Sigmoid colon (tissue), 7 donors: ENCODE data around the gene SLC35E1. TPM values are rescaled to one million over a fixed set of nuclear protein-coding genes. Genes with fewer than 3 reads are reported as not detected.

Experiments used
- DNase-seq: peaks from one replicate; pipeline ENCODE4 v3.0.0-alpha.2; 2019
- H3K27ac ChIP-seq, 4 donors: fragments of 200-600 bp; sonication (generic); one replicate each; pipeline ENCODE4 v1.5.1; 2016 to 2019; ENCODE audit warnings: mild to moderate bottlenecking in 1 of 4
- H3K27me3 ChIP-seq, 3 donors: fragments of 200-600 bp; sonication (generic); one replicate each; pipeline ENCODE4 v1.5.1; 2019; ENCODE audit warnings: mild to moderate bottlenecking in 1 of 3
- H3K36me3 ChIP-seq, 4 donors: fragments of 200-600 bp; sonication (generic); one replicate each; pipeline ENCODE4 v1.5.1; 2016 to 2019
- H3K4me1 ChIP-seq, 4 donors: fragments of 200-600 bp; sonication (generic); one replicate each; pipeline ENCODE4 v1.5.1; 2017 to 2019
- H3K4me3 ChIP-seq, 4 donors: fragments of 200-600 bp; sonication (generic); one replicate each; pipeline ENCODE4 v1.5.1; 2017 to 2019; ENCODE audit warnings: mild to moderate bottlenecking in 2 of 4, moderate library complexity in 1 of 4
- H3K9me3 ChIP-seq, 4 donors: fragments of 200-600 bp in 3 of 4; sonication (generic) in 3 of 4; one replicate each; pipeline versions ENCODE4 v1.5.1 to v1.6.1; 2013 to 2019
- EP300 ChIP-seq, 4 donors: sonication (generic); formaldehyde crosslinking; IDR thresholded peaks; one replicate each; pipeline ENCODE4 v1.6.1; 2017; ENCODE audit warnings: antibody characterized with exemption in 4 of 4
- POLR2A ChIP-seq, 2 donors: fragments of 450-650 bp; IDR thresholded peaks; one replicate each; pipeline ENCODE4 v1.6.1; 2016; ENCODE audit warnings: antibody characterized with exemption in 2 of 2, mild to moderate bottlenecking in 2 of 2, moderate library complexity in 2 of 2
- POLR2AphosphoS5 ChIP-seq, 4 donors: sonication (generic); formaldehyde crosslinking; IDR thresholded peaks; one replicate each; pipeline ENCODE4 v1.6.1; 2017; ENCODE audit warnings: antibody characterized with exemption in 4 of 4
- WGBS, 2 donors: extraction: QIAGEN DNeasy Blood & Tissue Kit; methylation state at CpG; one replicate each; pipeline ENCODE4 v1.1.7; 2013; 5-methylcytosine and 5-hydroxymethylcytosine counted together
- intact Hi-C: fragments of 100-400 bp; cut with DNase I; formaldehyde crosslinking; loops from one replicate; pipeline ENCODE4 v1.15.1; 2023
- polyA plus RNA-seq, 3 donors: library from polyadenylated mRNA; stranded (reverse); fragments of 200-250 nt; gene quantifications; one replicate each; pipeline ENCODE4 v1.2.3, GENCODE V29; 2013
- total RNA-seq, 4 donors: library from RNA; depleted of rRNA; stranded (reverse); fragments of >200 nt; gene quantifications; one replicate each; pipeline ENCODE4 v1.1.0, GENCODE V29; 2016
- TF ChIP-seq, protein P1 (sequence below), 4 experiments: fragments of 450-650 bp in 3 of 4; fragments of 200-600 bp in 1 of 4; IDR thresholded peaks; one replicate each; pipeline ENCODE4 v1.5.1; 2016 to 2019; ENCODE audit warnings: antibody characterized with exemption in 4 of 4, mild to moderate bottlenecking in 3 of 4, moderate library complexity in 2 of 4
- donor health status: healthy with polysubstance abuse.
- donor health status: Bipolar disorder and iron deficiency.
- donor health status: healthy.

Gene SLC35E1
- total and polyA plus RNA-seq, 7 donors: 9.7 to 27.4 (median 22.4) TPM

DNA sequence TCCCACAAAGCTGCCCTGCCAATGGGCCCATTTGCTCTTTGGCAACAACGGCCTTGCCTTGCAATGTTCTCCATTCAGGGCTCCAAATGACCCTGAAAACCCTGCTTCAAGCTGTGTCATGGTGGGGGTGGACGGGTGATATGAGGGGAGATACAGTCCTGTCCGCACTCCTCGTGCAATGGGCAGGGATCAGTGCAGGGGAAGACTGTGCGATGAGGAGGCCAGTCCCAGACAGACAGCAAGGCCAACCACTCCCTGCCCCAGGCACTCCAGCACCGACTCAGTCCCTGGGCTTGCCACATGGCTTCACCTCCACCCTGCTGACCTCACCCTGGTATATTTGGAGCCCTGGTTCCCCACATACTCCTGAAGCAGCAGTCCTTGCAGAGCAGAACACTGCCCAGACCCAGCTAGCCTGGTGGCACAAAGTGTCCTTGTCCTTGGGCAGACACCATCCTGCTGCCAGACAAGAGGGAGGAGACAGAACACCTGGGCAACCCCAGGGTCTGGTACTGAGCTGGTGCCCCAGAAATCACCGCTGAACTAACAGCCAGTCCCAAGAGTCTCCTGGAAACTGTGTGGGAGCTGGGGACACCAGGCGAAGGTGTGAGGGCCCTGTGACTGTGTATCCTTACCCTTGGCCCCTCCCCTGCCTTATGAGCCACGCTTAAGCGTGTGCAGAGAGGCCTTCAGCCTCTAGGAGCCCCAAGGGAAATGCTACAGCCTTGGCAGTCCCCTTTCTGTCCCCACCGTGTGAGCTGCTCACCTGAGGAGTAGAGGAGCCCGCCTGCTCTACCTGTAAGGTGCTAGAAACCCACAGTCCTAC, 9.1 kb upstream of the SLC35E1 start:
- no peak for DNase-seq
- Histone ChIP-seq H3K4me3 (no peak overlapping the region), H3K9me3 (no peaks in the 10 kb centered on the region), H3K4me1 (peaks cover 0 to 50% (median 42%) of the 10 kb centered on the region in 4 donors), H3K27me3 (no peaks in the 10 kb centered on the region), H3K27ac (peak overlapping the region in 1 of 4 donors; percentile 32), H3K36me3 (peaks cover 9 to 38% (median 13%) of the 10 kb centered on the region in 4 donors)
- 79 to 87% methylated on average over 12 of the region's 12 CpGs for WGBS, 2 donors
- TF ChIP-seq EP300 (IDR thresholded peaks at IDR 0.05): no peak
- TF ChIP-seq POLR2A (IDR thresholded peaks at IDR 0.05): no peak
- TF ChIP-seq, protein P1, sequence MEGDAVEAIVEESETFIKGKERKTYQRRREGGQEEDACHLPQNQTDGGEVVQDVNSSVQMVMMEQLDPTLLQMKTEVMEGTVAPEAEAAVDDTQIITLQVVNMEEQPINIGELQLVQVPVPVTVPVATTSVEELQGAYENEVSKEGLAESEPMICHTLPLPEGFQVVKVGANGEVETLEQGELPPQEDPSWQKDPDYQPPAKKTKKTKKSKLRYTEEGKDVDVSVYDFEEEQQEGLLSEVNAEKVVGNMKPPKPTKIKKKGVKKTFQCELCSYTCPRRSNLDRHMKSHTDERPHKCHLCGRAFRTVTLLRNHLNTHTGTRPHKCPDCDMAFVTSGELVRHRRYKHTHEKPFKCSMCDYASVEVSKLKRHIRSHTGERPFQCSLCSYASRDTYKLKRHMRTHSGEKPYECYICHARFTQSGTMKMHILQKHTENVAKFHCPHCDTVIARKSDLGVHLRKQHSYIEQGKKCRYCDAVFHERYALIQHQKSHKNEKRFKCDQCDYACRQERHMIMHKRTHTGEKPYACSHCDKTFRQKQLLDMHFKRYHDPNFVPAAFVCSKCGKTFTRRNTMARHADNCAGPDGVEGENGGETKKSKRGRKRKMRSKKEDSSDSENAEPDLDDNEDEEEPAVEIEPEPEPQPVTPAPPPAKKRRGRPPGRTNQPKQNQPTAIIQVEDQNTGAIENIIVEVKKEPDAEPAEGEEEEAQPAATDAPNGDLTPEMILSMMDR (IDR thresholded peaks at IDR 0.05): no peak
- no peak for TF ChIP-seq POLR2AphosphoS5 (IDR thresholded peaks at IDR 0.05)
- intact Hi-C loops: no loop called here

DNA sequence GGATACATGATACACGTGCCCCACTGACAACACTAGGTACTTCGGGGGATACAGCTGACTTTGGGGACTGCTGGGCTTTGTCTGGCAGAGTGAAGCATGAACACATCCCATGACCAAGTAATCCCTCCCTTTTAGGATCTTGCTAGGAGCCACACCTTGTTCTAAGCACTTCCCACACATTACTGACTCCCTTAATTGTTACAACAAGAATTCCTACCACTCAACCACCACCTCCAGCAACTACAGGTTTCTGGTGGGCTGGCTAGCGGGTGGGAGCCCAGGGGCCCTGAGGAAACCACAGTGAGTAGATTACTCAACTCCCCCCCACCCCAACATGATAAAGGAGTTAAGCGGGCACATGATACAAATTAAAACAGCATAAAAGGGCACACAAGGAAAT, 7.2 kb upstream of the SLC35E1 start:
- no peaks in the 10 kb centered on the region for H3K9me3 ChIP-seq
- H3K27ac ChIP-seq: no peak overlapping the region
- no peak for DNase-seq
- peaks cover 0 to 35% (median 35%) of the 10 kb centered on the region in 4 donors for H3K4me1 ChIP-seq
- H3K4me3 ChIP-seq: no peak overlapping the region
- peaks cover 9 to 52% (median 23%) of the 10 kb centered on the region in 4 donors for H3K36me3 ChIP-seq
- WGBS, 2 donors: 83 to 85% methylated on average over 4 of the region's 4 CpGs
- TF ChIP-seq POLR2A (IDR thresholded peaks at IDR 0.05) (no peak), POLR2AphosphoS5 (IDR thresholded peaks at IDR 0.05) (no peak), EP300 (IDR thresholded peaks at IDR 0.05) (no peak)
- TF ChIP-seq, protein P1 (IDR thresholded peaks at IDR 0.05): no peak
- no peaks in the 10 kb centered on the region for H3K27me3 ChIP-seq
- intact Hi-C loops: no loop called here

DNA sequence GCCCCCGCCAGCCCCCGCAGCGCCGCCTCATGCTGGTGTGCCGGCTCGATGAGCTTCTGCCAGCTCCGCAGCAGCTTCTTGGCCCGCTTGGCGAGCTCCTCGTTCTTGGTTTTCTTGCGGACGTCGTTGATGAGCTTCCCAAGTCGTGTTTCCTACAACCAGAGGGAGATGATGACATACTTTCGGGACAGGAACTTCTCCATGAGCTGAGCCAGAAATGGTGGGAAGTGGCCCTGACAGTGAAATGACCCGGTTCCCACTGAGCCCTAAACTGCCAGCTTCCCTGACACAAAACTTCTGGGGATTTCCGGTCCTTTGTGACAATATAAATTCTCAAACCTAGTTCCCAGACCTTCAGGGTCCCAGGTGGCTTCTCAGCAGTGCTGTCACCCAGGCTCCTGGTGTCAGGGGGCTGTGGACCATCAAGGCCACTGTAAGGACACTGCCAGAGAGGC, 5.3 kb upstream of the SLC35E1 start:
- no peak for DNase-seq
- intact Hi-C loops: no loop called here
- 88 to 91% methylated on average over 17 of the region's 17 CpGs for WGBS, 2 donors

DNA sequence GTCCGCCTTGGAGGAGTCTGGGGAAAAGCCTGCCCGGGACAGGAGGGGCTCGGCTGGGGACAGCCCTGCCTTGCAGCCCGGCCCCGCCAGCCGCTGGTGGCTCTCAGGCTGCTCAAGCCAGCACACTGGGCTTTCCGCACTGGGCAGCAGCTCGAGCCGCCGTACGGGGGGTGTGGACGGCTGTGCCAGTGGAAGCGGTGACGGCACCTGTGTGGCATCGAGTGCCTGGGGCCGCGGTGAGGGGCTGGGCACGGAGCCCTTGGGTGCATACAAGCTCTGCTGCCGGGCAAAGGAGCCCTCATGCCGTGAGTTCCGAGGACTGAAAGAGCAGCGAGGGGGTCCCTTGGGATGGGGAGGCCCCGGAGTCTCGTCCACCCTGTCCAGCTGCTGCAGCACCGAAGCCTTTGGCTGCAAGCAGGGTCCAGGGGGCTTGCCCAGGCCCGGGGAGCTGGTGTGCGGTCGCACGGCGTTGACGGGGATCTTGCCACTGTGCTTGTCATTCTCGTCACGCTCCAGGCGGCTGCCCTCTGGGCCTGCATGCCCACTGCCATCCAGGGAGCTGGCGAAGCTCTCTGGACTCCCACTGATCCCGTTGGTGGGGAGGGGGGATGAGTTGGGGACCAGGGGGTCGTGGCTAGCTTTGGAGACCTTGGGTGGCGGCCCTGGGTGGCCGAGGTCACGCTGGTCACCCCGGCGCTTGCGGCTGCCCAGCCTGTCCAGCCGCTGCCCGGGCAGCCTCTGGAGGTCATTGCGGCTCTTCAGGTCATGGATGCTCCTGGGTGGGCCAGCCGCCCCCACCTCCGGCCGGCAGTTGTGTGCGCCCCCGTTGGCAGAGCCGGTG, 4.7 kb upstream of the SLC35E1 start:
- Histone ChIP-seq H3K4me3 (no peak overlapping the region), H3K36me3 (peaks cover 9 to 52% (median 24%) of the 10 kb centered on the region in 4 donors), H3K4me1 (peaks cover 0 to 29% (median 26%) of the 10 kb centered on the region in 4 donors), H3K27ac (no peak overlapping the region), H3K9me3 (no peaks in the 10 kb centered on the region), H3K27me3 (no peaks in the 10 kb centered on the region)
- intact Hi-C loops: no loop called here
- DNase-seq: no peak
- TF ChIP-seq, protein P1 (IDR thresholded peaks at IDR 0.05): no peak
- TF ChIP-seq EP300 (IDR thresholded peaks at IDR 0.05): no peak
- no peak for TF ChIP-seq POLR2AphosphoS5 (IDR thresholded peaks at IDR 0.05)
- TF ChIP-seq POLR2A (IDR thresholded peaks at IDR 0.05): no peak
- WGBS, 2 donors: 92 to 94% methylated on average over 52 of the region's 52 CpGs

More for the DNA sequence above, 5.3 kb upstream of the SLC35E1 start:
- Histone ChIP-seq H3K36me3 (peaks cover 9 to 52% (median 24%) of the 10 kb centered on the region in 4 donors), H3K27ac (peak overlapping the region in 1 of 4 donors; percentile 5), H3K27me3 (no peaks in the 10 kb centered on the region), H3K4me1 (peaks cover 0 to 33% (median 33%) of the 10 kb centered on the region in 4 donors), H3K9me3 (no peaks in the 10 kb centered on the region), H3K4me3 (no peak overlapping the region)
- TF ChIP-seq EP300 (IDR thresholded peaks at IDR 0.05) (no peak), POLR2AphosphoS5 (IDR thresholded peaks at IDR 0.05) (no peak)
